Activated T-helper 1 cell treated with anti-CD3 and anti-CD28 coated beads, Interleukin-12 subunit alpha, Interleukin-12 subunit beta, Interleukin-2, Interleukin-4 antibody, amounts not matched to agents 30 ng/mL and 10 ng/mL and 1 ng/mL, durations not matched to agents 14 hours and 24 hours and 36 hours (primary cell): ENCODE measurements around the gene SHCBP1. TPM values are rescaled to one million over a fixed set of nuclear protein-coding genes. Genes with fewer than 3 reads are reported as not detected.

ENCODE experiments used
- DNase-seq: peaks from one replicate; pipeline ENCODE4 v3.0.0; 2021; ENCODE audit warnings: low spot score
- H3K27ac Mint-ChIP-seq: one replicate; pipeline ENCODE4 v1.8.0; 2021; ENCODE audit warnings: mild to moderate bottlenecking, mixed read lengths
- H3K27me3 Mint-ChIP-seq: one replicate; pipeline ENCODE4 v1.8.0; 2022; ENCODE audit warnings: mild to moderate bottlenecking, moderate library complexity, mixed read lengths; ENCODE audit not compliant: insufficient read depth
- H3K36me3 Mint-ChIP-seq: one replicate; pipeline ENCODE4 v1.8.0; 2021; ENCODE audit warnings: low read depth, mixed read lengths
- H3K4me1 Mint-ChIP-seq: one replicate; pipeline ENCODE4 v1.8.0; 2021; ENCODE audit warnings: low read depth, mixed read lengths
- H3K4me3 Mint-ChIP-seq: one replicate; pipeline ENCODE4 v1.8.0; 2021; ENCODE audit warnings: mild to moderate bottlenecking, moderate library complexity, mixed read lengths
- H3K9me3 Mint-ChIP-seq: one replicate; pipeline ENCODE4 v1.8.0; 2021; ENCODE audit warnings: mixed read lengths
- intact Hi-C: fragments of 100-400 bp; cut with micrococcal nuclease; formaldehyde crosslinking; loops from one replicate; pipeline ENCODE4 v1.15.1; 2024
- total RNA-seq: library from RNA; stranded (reverse); gene quantifications from 2 replicates; pipeline ENCODE4 v1.2.3, GENCODE V29; 2022

Gene SHCBP1
- total RNA-seq, 1 donor from 2014 or later: 46.5 TPM

DNA sequence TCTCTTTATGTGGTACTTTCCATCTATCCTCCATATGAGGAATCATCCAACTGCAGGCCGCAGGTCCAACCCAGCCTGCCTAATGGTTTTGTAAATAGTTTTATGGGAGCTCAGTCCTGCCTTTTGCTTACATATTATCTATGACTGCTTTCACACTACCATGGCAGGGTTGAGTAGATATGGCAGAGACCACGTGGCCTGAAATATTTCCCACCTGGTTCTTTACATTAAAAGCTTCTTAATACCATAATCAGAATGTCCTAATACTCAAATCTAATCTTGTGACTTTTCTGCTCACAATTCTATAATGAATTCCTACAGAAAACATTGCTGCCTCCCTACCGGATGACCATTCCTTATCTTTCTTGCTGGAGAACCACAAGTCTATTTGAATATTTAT, 71.7 kb downstream of the SHCBP1 start:
- H3K36me3 Mint-ChIP-seq: no peaks in the 10 kb centered on the region
- no peak overlapping the region for H3K27ac Mint-ChIP-seq
- no peak for DNase-seq
- H3K4me3 Mint-ChIP-seq: no peak overlapping the region
- H3K9me3 Mint-ChIP-seq: no peaks in the 10 kb centered on the region
- peaks cover 7% of the 10 kb centered on the region for H3K27me3 Mint-ChIP-seq
- H3K4me1 Mint-ChIP-seq: no peaks in the 10 kb centered on the region
- intact Hi-C loops: no loop called here

Other genes with a start within 250 kb of the SHCBP1 start
- gene VPS35, start 67.8 kb upstream of the SHCBP1 start, total RNA-seq: 81.0 and 87.0 TPM in 2 replicates
- 68.2 and 69.1 TPM in 2 replicates for gene ORC6, start 68.3 kb upstream of the SHCBP1 start, total RNA-seq
- 0.44 and 1.1 TPM in 2 replicates for gene MYLK3, start 127.0 kb upstream of the SHCBP1 start, total RNA-seq
- gene C16orf87, start 209.8 kb upstream of the SHCBP1 start, total RNA-seq: 40.8 and 44.5 TPM in 2 replicates